Measurements from ENCODE around the gene XG.
"Not testable (repeated sequence)": the region's sequence is repeated elsewhere in the genome, so short reads cannot be mapped to it uniquely, and the experiment has no call there.

The XG gene

DNA sequence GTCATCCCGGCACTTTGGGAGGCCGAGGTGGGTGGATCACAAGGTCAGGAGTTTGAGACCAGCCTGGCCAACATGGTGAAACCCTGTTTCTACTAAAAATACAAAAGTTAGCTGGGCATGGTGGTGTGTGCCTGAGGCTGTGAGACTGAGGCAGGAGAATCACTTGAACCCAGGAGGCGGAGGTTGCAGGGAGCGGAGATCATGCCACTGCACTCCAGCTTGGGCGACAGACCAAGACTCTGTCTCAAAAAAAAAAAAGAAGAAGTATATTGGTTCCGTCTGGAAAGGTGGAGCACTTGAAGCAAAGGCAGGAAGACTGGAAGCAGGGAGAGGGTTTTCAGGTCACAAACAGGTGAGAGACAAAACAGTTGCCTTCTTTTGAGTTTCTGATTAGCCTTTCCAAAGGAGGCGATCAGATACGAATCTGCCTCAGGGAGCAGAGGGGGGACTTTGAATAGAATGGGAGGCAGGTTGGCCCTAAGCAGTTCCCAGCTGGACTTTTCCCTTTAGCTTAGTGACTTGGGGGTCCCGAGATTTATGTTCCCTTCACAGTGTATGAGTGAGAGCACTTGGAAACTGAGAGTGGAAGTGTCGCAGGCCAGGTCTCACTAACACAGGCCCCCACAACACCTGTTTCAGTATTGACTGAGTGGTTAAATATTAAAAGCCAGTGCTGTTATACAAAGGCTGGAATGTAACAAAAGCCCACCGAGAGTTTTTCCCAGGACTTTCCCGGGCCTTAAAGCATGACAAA, 28.8 kb downstream of the XG start:
- not testable (repeated sequence) for DNase-seq (ENCODE audit: low spot score)

DNA sequence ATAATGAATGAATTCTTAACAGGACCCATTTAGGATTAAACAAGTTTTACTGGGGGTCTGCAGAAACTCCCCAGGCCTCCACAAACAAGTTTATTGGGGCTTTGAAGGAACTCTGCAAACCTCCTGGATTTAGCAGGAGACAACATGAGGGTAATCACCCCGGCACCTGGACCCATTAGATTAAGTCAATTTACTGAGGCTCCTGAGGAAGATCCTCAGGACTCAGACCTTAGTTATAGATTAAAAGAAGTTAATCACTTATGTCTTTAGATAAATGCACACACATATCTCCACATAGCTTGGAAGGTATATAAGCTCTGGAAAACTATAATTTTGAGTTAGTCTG, 29.4 kb downstream of the XG start:
- no peak for DNase-seq (ENCODE audit: low spot score)

DNA sequence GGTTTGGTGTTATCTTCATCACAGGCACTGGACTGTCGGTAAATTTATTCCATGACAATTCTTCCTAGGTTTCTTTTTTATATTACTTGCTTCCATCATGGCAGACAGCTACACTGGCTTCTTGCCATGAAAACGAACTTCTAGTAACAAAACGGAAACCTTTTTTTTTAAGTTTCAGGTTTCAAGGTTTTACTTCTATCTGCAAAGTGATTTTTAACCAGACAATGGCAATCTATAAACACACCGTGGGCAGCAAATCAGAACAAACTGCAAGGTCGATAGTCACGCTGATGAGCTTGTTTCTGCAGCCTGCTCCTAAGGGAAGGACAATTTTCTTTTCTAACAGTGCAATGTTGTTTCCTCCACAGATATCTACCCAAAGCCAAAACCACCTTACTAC, 29.9 kb downstream of the XG start:
- no peak for DNase-seq (ENCODE audit: low spot score)

DNA sequence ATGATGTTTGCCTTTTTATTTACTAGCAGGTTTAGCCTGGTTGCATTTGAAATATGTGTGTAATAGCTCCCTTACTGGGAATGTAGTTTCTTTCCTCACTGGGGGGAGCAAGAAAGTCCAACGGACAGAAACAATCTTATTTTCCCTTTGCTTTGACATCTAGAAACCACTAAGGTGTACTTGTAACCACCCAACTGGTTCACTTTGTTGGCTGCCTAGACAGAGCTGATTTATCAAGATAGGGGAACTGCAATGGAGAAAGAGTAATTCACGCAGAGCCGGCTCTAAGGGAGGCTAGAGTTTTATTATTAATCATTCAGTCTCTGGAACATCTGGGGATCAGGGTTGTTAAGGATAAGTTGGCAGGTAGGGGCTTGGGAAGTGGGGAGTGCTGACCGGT, 30.3 kb downstream of the XG start:
- no peak for DNase-seq (ENCODE audit: low spot score)

DNA sequence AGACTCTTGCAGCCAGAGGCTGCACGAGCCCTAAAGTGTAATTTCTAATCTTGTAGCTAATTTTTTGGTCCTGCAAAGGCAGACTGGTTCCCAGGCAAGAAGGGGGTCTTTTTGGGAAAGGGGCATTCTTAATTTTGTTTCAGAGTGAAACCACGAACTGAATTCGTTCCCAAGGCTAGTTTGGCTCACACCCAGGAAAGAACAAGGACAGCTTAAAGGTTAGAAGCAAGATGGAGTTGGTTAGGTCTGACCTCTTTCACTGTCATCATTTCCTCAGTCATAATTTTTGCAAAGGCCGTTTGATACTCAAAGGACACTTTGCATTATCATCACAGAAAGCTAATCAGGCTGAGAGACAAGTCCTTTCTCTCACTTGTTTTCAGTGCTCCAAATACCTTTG, 30.9 kb downstream of the XG start:
- DNase-seq (ENCODE audit: low spot score): no peak

DNA sequence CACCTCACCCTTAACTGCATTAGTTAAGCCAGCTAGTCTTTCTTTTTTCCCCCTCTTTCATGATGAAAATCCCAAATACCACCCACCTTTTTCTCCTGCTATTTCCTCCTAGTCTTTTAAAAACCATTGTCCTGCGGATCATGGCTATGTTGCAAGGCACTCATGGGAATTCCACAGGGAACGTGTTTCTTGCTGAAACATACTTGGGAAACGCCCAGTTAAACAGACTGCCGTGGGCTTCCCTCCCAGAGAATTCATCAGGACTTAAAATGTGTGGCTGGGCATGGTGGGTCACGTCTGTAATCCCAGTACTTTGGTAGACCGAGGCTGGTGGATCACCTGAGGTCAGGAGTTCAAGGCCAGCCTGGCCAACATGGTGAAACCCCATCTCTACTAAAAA, 32.2 kb downstream of the XG start:
- DNase-seq (ENCODE audit: low spot score): no peak

DNA sequence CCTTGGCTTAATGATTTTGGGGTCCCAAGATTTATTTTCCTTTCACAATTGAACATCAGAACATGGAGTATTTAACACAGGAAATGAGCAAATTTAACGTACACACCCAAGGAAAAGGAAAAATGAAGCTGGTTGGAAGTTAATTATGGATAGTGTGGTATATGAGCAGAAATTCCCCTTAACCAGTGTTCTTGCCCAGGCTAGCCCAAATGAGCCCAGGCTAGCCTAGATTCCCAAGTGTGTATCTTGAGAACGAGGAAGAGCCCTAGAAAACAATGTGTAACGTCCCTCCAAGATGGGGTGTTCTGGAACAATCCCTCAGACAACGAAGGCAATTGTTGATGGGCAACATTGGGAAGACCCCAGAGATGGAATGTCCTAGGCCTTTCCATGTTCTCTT, 33.7 kb downstream of the XG start:
- DNase-seq (ENCODE audit: low spot score): no peak

DNA sequence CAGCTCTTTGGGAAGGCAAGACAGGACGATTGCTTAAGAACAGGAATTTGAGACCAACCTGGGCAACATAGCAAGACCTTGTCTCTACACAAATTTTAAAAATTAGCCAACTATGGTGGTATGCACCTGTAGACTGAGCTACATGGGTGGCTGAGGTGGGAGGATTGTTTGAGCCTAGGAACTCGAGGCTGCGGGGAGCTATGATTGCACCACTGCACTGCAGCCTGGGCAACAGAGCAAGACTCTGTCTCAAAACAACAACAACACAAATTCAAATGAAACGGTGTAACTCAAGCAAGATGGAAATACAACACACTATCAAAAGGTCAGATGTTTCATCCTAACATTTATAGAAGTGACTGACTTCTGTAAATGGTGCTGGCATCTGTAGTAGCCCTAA, 37.1 kb downstream of the XG start:
- DNase-seq (ENCODE audit: low spot score): no peak

DNA sequence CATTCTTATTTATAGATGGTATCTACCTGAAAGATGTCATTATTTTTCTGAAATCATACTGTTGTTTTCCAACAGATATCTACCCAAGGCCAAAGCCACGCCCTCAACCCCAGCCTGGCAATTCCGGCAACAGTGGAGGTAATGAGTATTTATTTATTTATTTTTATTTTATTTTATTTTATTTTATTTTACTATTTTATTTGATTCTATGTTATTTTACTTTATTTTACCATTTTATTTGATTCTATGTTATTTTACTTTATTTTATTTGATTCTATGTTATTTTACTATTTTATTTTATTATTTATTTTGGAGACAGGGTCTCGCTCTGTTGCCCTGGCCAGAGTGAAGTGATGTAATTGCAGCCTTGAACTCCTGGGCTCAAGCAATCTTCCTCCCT, 37.7 kb downstream of the XG start:
- no peak for DNase-seq (ENCODE audit: low spot score)

DNA sequence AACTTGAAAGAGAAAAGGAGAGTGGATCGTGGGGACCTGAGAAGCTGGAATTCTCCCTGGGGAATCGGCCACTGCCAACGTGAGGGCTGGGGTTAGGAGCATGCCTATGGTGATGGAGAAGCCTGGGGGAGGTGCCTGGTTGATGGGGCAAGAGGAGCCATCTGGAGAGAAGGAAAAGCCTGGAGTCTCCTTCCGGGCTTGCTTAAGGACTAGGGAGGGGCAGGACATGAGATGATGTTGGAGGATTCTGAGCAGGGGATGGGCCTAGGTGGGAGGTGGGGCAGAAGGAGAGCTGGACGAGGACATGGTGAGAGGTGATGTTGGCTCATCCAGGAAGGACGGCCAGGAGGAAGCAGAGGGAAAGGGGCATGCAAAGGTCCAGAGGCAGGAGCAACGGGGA, 41.9 kb downstream of the XG start:
- DNase-seq (ENCODE audit: low spot score): no peak

DNA sequence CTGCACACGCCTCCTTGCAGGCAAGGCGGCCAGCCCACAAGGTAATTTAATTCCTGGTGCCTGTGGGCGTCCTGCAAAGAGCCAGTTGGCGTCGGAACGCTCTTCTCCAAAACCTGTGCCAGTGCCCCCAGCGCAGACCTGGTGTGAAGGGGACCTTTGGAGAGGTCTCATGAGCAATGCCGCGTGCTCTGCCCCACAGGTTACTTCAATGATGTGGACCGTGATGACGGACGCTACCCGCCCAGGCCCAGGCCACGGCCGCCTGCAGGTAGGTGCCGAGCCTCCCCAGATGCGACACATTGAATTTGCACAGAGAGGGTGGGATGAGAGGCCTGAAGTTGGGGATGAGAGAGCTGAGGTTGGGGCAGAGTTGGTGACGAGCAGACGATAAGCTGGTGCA, 42.5 kb downstream of the XG start:
- DNase-seq (ENCODE audit: low spot score): no peak

DNA sequence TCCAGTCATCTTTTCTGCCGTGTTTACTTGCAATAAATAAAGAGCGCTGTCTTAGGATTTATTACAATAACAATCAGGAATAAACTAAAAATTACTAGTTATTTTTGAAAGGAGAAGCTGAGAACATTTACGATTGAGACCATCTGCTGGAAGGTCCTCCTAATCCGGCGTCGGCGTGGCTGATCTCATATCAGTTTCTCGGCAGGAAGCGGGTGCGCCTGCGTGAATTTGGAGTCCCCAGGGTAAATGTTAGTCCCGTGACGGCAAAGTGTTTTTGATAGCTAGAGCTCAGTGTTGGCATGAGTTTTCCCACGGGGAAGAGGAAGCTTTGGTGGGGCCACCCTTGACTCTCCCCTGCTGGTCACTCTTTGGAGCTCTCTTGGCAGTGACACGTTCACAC, 45.0 kb downstream of the XG start:
- not testable (repeated sequence) for DNase-seq (ENCODE audit: low spot score)

DNA sequence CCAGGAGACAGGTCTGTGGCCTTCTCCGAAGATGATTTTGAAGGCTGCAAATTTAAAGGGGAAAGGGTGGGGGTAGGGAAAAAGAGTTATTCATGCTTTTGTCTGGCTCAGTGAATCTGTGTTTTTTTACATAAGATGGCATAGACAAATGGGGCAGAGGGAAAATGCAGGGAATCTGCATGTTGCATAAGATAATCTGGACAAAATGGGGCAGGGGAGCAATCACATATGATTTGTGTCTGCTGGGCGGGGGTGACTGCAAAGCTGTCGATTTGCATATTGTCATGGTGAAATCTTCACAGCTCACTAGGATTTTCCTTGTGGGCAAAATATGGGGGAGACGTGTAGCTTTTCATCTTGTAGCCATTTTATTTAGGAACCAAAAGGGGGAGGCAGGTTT, 47.5 kb downstream of the XG start:
- DNase-seq (ENCODE audit: low spot score): no peak

DNA sequence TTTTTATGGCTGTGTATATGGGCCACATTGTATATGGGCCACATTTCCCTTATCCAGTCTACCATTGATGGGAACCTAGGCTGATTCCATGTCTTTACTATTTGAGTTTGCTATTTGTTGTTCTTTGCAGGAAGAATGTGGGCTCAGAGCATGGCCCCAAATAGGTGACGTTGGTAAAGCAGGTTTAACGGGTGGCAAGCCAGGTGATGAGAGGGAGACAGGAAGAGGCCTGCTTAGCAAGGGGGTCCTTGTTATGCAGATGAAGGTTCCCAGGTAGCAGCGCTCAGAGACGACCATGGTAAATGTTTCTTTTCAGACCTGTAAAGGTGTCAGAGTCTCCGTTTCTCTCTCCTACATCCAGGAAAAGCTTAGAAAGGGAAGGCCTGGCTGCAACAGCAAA, 48.1 kb downstream of the XG start:
- DNase-seq (ENCODE audit: low spot score): not testable (repeated sequence)

DNA sequence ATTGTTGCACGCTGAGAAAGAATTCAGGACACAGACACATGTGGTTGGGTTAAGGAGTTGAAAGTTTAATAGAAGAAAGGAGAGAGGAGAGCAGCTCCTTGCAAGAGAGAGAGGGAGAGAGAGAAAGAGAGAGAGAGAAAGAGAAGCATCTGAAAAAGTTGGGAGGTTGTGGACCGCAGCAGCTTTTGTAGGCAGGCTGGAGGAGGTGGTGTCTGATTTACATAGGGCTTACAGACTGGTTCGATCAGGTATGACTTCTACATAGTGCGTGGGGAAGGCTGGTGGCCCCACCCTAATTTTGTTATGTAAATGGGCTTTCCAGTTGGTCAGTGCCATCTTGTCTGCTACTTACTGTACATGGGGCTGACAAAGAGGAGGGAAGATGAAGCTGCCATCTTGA, 49.4 kb downstream of the XG start:
- DNase-seq (ENCODE audit: low spot score): no peak

DNA sequence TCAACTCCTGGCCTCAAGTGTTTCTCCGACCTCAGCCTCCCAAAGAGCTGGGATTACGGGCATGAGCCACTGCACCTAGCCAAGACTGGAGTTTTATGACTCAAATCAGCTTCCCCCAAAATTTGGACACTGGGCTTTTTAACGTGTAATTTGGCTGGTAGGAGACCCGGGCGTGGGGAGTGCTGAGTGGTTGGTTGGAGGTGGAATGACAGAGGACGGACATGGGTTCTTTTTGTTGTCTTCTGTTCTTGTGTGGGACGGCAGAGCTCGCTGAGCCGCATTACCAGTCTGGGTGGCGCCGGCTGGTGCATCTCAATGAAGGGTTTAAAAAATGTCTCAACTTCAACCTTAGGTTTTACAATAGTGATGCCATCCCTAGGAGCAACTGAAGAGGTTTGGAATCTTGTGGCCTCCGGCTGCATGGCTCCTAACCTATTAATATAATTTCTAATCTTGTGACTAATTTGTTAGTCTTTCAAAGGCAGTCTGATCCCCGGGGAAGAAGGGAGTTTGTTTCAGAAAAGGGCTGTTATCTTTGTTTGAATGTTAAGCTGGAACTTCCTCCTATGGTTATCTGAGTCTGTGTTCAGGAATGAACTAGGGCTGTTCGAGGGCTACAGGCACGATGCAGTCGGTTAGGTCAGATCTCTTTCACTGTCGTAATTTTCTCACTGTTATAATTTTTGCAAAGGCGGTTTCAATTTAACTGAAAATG, 50.7 kb downstream of the XG start:
- DNase-seq (ENCODE audit: low spot score): not testable (repeated sequence)

DNA sequence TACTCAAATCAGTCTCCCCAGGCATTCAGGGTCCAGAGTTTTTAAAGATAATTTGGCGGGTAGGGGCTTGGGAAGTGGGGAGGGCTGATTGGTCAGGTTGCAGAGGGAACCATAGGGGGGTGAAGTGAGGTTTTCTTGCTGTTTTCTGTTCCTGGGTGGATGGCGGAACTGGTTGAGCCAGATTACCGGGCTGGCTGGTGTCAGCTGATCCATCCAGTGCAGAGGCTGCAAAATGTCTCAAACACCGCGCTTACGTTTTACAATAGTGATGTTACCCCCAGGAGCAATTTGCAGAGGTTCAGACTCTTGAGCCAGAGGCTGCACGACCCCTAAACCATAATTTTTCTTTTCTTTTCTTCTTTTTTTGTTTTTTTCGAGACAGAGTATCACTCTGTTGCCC, 51.6 kb downstream of the XG start:
- DNase-seq (ENCODE audit: low spot score): not testable (repeated sequence)

DNA sequence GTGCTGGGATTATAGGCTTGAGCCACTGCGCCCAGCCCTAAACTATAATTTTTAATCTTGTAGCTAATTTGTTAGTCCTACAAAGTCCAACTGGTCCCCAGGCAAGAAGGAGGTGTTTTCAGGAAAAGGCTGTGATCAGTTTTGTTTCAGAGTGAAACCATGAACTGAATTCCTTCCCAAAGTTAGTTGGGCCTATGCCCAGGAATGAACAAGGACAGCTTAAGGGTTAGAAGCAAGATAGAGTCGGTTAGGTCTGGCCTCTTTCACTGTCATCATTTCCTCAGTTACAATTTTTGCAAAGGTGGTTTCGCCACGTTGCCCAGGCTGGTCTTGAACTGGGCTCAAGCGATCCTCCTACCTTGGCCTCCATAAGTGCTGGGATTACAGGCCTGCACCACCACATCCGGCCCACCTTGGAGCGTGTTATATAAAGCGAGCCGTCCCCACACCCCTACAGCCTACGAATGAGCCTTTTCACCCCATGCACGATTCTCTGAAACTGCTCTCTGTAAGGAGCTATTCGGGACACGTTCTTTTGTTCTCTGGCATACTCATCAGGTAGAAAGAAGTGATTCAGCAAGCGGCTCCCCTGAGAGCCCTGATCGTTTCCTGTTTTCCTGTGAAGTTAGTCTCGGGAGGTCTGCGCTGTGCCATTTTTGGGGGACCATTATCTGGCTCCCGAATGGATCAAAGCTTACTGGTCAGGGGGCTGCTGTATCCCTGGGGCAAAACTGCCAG, 52.4 kb downstream of the XG start:
- DNase-seq (ENCODE audit: low spot score): not testable (repeated sequence)

DNA sequence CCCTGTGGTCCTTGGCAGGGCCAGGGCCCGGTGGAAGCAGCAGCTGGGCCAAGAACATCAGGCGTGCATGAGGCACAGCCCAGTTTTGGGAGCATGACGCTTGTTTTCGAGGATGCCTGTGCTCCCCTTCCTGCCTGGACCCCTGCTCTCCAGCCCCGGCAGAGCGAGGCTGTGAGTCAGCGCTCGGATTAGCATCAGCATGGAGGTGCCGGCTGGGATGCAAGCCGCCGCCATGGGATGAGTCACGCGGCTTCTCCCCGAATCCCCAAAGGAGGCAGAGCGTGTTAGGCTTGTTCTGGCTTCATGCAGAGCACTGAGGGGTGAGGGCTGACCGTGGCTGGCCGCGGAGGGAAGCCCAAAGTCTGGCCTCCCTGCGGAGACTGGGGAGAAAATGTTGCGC, 53.0 kb downstream of the XG start:
- DNase-seq (ENCODE audit: low spot score): not testable (repeated sequence)

DNA sequence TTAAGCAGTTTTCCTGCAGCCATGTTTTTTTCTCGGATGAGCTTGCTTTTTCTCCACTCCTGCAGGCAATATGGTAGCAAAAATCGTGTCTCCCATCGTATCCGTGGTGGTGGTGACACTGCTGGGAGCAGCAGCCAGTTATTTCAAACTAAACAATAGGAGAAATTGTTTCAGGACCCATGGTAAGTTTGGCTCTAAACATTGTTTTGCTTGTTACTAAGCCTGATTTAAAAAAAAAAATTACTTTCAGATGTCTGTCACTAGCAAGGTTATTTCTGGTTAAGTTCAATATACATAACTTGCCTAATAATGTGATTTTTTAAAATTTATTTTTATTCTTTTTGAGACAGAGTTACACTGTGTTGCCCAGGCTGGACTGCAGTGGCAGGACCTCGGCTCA, 59.4 kb downstream of the XG start:
- no peak for DNase-seq (ENCODE audit: low spot score)

DNA sequence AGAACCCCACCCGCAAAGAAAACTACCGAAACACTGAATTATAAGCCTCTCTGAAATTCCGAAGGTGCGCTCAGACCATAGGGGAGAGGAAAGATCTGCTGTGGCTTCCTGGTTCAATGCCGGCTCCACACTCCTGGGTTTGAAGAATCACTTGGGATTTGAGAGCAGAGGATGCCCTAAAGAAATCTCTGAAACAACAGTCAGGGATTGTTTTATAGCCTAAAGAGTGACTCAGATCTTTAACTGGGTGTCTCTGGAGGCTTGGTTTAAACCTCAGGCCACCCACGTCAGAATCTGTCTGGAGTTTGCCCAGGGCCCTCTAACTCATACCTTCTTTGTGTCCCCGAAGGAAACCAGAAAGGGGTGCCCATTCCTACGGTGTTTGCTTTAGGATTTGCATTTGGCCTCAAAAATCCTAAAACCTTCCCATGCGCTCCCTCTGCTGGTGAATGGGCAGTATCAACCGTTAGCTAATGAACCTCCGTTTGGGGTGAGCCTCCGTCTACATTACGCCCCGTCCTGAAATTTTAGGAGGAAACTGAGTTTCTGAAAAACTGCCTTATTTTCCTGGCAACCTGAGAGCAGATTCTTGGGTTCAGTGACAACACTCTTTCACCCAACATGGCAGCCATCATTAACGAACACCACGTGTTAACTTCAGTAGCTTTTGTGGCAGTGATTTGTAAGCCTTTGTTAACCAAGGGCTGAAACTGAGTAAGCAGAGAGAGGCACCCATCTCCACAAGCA, 60.5 kb downstream of the XG start:
- DNase-seq (ENCODE audit: low spot score): peak; percentile 50

DNA sequence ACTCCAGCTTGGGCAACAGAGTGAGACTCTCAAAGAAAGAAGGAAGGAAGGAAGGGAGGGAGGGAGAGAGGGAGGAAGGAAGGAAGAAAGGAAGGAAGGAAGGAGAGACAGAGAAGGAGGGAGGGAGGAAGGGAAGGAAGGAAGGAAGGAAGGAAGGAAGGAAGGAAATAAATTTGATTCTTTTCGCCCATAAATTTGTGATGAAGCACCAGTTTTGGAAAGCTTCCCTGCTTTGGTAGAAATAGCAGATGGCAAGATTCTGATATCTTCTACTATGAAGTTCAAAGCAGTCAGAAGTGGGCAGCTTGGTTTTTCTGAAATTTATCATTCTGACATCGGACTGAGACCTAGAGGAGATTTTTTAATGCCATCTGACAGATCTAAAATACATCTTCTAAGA, 65.2 kb downstream of the XG start:
- DNase-seq (ENCODE audit: low spot score): no peak
